ENCODE data around the gene HGFAC. TPM values are rescaled to one million over a fixed set of nuclear protein-coding genes. Genes with fewer than 3 reads are reported as not detected.

The HGFAC gene
- total RNA-seq, 2 donors from 2014 or later: not detected

DNA sequence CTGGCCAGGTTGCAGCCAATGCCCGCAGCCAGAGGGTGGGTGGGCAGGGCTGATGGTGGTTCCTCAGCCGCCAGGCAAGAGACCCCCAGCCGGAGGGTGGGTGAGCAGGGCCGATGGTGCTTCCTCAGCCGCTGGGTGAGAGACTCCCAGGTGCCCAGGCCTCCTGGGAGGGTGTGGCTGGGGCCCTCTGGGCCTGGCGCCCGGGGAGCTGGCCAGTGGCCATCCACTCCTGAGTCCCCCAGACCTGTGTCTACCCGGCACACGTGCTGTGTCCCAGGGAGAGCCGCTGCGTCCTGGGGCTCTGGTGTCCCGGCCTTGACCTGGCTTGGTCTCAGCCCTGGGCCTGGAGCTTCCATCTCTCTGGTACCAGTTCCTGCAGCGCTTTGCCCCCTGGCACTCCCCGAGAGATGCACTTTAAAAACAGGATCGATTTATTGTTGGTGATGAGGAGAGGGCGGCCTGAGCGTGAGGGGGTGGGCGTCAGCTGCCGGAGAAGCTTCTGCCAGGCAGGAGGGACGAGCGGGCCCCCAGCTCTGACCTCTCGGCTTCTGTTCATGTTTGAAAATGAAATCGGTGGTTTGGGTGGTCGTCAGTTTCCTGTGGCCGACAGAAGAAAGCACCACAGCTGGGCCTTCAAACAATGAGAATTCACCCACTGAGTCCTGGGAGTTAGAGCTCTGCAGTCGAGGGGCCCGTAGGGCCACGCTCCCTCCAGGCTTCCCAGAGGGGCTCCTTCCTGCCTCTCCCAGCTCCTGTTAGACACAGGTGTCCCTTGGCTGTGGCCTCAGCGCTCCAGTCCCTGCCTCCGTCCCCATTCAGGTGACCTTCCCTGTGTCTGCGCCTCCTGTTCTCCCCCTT lies 27.8 kb downstream of the HGFAC start:
- Mint-ChIP-seq H3K36me3 (no peaks in the 10 kb centered on the region), H3K4me1 (ENCODE audit: low read depth in 2 of 2) (no peaks in the 10 kb centered on the region), H3K4me3 (no peak overlapping the region), H3K27ac (no peak overlapping the region), H3K9me3 (no peaks in the 10 kb centered on the region), H3K27me3 (peaks cover 0 to 5% of the 10 kb centered on the region in 2 donors)
- no peak for ATAC-seq
- DNase-seq (ENCODE audit: low spot score): no peak

DNA sequence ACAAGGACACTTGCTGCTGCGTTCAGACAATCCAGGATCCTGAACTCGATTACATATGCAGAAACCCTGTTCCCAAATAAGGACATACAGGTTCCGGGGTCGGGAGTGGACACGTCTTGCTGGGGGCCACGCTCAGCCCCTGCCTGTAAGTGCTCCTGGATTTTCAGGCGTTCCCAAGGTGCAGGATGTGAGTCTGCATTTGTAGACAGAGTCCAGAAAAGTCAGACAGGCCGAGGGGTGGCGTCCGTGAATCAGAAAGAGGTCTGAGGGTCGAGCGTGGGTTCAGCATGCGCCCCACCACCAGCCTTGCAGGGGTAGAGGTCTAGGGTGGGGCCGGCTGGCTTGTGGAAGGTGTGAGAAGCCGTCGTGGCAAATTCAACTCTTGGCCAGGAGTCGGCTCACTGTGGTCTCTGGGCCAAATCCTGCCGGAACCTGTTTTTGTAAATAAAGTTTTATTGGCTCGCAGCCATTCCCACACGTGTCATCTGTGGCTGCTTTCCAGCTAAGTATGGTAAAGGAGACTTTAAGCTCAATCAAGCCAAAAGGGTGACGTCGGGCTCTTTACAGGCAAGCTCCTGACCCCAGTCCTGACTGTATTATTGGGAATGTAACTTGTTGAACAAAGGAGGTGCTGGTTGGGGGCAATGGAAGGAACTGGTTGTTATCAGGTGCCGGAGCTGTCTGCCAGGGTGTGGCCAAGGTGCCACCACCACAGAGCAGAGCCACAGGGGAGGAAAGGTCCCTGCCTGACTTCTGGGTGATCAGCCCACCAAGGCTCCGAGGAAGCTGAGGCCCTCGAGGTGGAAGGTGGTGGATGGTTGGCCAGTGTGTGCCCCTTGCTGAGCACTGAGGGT lies 28.7 kb downstream of the HGFAC start:
- no peaks in the 10 kb centered on the region for H3K4me1 Mint-ChIP-seq (ENCODE audit: low read depth in 2 of 2)
- DNase-seq (ENCODE audit: low spot score) (no peak), ATAC-seq (no peak)
- H3K36me3 Mint-ChIP-seq: no peaks in the 10 kb centered on the region
- no peak overlapping the region for H3K4me3 Mint-ChIP-seq
- no peaks in the 10 kb centered on the region for H3K9me3 Mint-ChIP-seq
- no peak overlapping the region for H3K27ac Mint-ChIP-seq
- H3K27me3 Mint-ChIP-seq: peaks cover 0 to 3% of the 10 kb centered on the region in 2 donors

GRCh38 chr4:3471098-3471760 lies 29.5 kb downstream of the HGFAC start:
- ATAC-seq (no peak), DNase-seq (ENCODE audit: low spot score) (no peak)
- H3K4me3 Mint-ChIP-seq: no peak overlapping the region
- no peaks in the 10 kb centered on the region for H3K9me3 Mint-ChIP-seq
- H3K27me3 Mint-ChIP-seq: peaks cover 0 to 3% of the 10 kb centered on the region in 2 donors
- no peak overlapping the region for H3K27ac Mint-ChIP-seq
- H3K36me3 Mint-ChIP-seq: no peaks in the 10 kb centered on the region
- H3K4me1 Mint-ChIP-seq (ENCODE audit: low read depth in 2 of 2): no peaks in the 10 kb centered on the region

DNA sequence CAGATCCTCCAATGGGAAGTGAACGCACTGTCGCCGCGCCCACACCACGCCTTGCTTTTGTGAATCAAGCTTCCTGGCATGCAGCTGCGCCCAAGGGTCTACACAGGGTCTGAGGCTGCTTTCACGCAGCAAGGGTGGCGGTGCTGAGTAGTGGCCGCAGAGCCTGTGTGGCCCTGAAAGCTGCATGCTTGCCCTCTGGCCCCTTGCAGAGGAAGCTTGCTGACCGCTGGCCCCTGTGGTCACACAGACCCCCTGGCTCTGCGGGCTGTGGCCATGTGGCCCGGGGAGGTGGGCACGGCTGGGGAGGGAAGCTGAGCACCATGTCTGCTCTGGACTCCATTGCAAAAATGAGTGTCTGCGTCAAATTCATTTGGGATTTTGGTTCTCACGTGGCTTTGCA lies 30.1 kb downstream of the HGFAC start:
- ATAC-seq (no peak), DNase-seq (ENCODE audit: low spot score) (no peak)
- H3K36me3 Mint-ChIP-seq: no peaks in the 10 kb centered on the region
- H3K9me3 Mint-ChIP-seq: no peaks in the 10 kb centered on the region
- H3K4me3 Mint-ChIP-seq: no peak overlapping the region
- H3K27ac Mint-ChIP-seq: no peak overlapping the region
- no peaks in the 10 kb centered on the region for H3K4me1 Mint-ChIP-seq (ENCODE audit: low read depth in 2 of 2)
- peaks cover 0 to 3% of the 10 kb centered on the region in 2 donors for H3K27me3 Mint-ChIP-seq

GRCh38 chr4:3472411-3473141 lies 30.8 kb downstream of the HGFAC start:
- no peaks in the 10 kb centered on the region for H3K4me1 Mint-ChIP-seq (ENCODE audit: low read depth in 2 of 2)
- DNase-seq (ENCODE audit: low spot score): no peak
- H3K4me3 Mint-ChIP-seq: no peak overlapping the region
- no peak for ATAC-seq
- no peak overlapping the region for H3K27ac Mint-ChIP-seq
- H3K36me3 Mint-ChIP-seq: no peaks in the 10 kb centered on the region
- H3K27me3 Mint-ChIP-seq: peaks cover 0 to 3% of the 10 kb centered on the region in 2 donors
- H3K9me3 Mint-ChIP-seq: no peaks in the 10 kb centered on the region

- Mint-ChIP-seq H3K27ac (no peak overlapping the region), H3K36me3 (no peaks in the 10 kb centered on the region), H3K9me3 (no peaks in the 10 kb centered on the region), H3K4me1 (ENCODE audit: low read depth in 2 of 2) (no peaks in the 10 kb centered on the region), H3K27me3 (peaks cover 0 to 3% of the 10 kb centered on the region in 2 donors), H3K4me3 (no peak overlapping the region)
- DNase-seq (ENCODE audit: low spot score): no peak
- no peak for ATAC-seq
Measured at GRCh38 chr4:3473181-3473950, 31.6 kb downstream of the HGFAC start.

GRCh38 chr4:3473996-3474765 lies 32.4 kb downstream of the HGFAC start:
- DNase-seq (ENCODE audit: low spot score) (no peak), ATAC-seq (no peak)
- no peaks in the 10 kb centered on the region for H3K4me1 Mint-ChIP-seq (ENCODE audit: low read depth in 2 of 2)
- no peaks in the 10 kb centered on the region for H3K36me3 Mint-ChIP-seq
- no peaks in the 10 kb centered on the region for H3K9me3 Mint-ChIP-seq
- no peak overlapping the region for H3K27ac Mint-ChIP-seq
- no peak overlapping the region for H3K4me3 Mint-ChIP-seq
- peaks cover 0 to 3% of the 10 kb centered on the region in 2 donors for H3K27me3 Mint-ChIP-seq

- ATAC-seq: no peak
- Mint-ChIP-seq H3K36me3 (no peaks in the 10 kb centered on the region), H3K4me1 (ENCODE audit: low read depth in 2 of 2) (no peaks in the 10 kb centered on the region), H3K27me3 (peaks cover 0 to 2% of the 10 kb centered on the region in 2 donors), H3K9me3 (no peaks in the 10 kb centered on the region), H3K4me3 (no peak overlapping the region), H3K27ac (no peak overlapping the region)
- DNase-seq (ENCODE audit: low spot score): no peak
Measured at GRCh38 chr4:3475041-3475712, 33.4 kb downstream of the HGFAC start.

- no peaks in the 10 kb centered on the region for H3K27me3 Mint-ChIP-seq
- H3K4me3 Mint-ChIP-seq: no peak overlapping the region
- no peak overlapping the region for H3K27ac Mint-ChIP-seq
- no peaks in the 10 kb centered on the region for H3K4me1 Mint-ChIP-seq (ENCODE audit: low read depth in 2 of 2)
- H3K9me3 Mint-ChIP-seq: no peaks in the 10 kb centered on the region
- DNase-seq (ENCODE audit: low spot score) (no peak), ATAC-seq (no peak)
- H3K36me3 Mint-ChIP-seq: no peaks in the 10 kb centered on the region
Measured at GRCh38 chr4:3475713-3476260, 34.0 kb downstream of the HGFAC start.

GRCh38 chr4:3476341-3476747 lies 34.6 kb downstream of the HGFAC start:
- no peak for DNase-seq (ENCODE audit: low spot score)
- H3K4me1 Mint-ChIP-seq (ENCODE audit: low read depth in 2 of 2): no peaks in the 10 kb centered on the region
- H3K27ac Mint-ChIP-seq: no peak overlapping the region
- no peak for ATAC-seq
- H3K9me3 Mint-ChIP-seq: no peaks in the 10 kb centered on the region
- H3K27me3 Mint-ChIP-seq: no peaks in the 10 kb centered on the region
- no peaks in the 10 kb centered on the region for H3K36me3 Mint-ChIP-seq
- H3K4me3 Mint-ChIP-seq: no peak overlapping the region

GRCh38 chr4:3476936-3477749 lies 35.4 kb downstream of the HGFAC start:
- no peak for DNase-seq (ENCODE audit: low spot score)
- Mint-ChIP-seq H3K36me3 (no peaks in the 10 kb centered on the region), H3K4me1 (ENCODE audit: low read depth in 2 of 2) (no peaks in the 10 kb centered on the region), H3K4me3 (no peak overlapping the region), H3K27me3 (peaks cover 0 to 2% of the 10 kb centered on the region in 2 donors), H3K9me3 (no peaks in the 10 kb centered on the region), H3K27ac (no peak overlapping the region)
- ATAC-seq: no peak
